ENCODE data around the gene LYST. TPM values are rescaled to one million over a fixed set of nuclear protein-coding genes. Genes with fewer than 3 reads are reported as not detected.

Gene LYST
- total and polyA plus RNA-seq, 10 of the 15 experiments (the other 5 are each of a cell fraction or from before 2014, with no cell fraction given), result 3.3 to 28.1 (median 5.6) TPM

DNA sequence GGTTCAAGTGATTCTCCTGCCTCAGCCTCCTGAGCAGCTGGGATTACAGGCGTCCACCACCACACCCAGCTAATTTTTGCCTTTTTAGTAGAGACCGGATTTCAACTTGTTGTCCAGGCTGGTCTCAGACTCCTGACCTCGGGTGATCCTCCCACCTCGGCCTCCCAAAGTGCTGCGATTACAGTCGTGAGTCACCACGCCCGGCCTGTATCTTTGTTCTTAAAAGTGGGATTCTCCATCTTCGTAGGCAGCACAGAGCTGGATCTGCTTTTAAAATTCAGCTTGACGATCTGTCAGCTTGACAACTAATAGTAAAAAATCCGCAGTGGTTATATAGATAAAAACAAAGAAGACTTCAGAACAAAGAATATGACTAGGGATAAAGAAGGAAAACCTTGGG lies 214.3 kb downstream of the LYST start:
- intact Hi-C loops (cut with micrococcal nuclease; ENCODE audit: unreplicated experiment), result no loop called here
- ChIA-PET RAD21 (ENCODE audit: unreplicated experiment) (no interaction called here), POLR2A (no interaction called here), CTCF (no interaction called here), SMC1A (ENCODE audit: uncharacterized antibody, unreplicated experiment) (interaction anchor here (1.5 kb wide), 1 partner anchor 320 kb away, joined by 3 read pairs; no protein-coding TSS in a partner anchor)
- Histone ChIP-seq H3K27me3 (replicated peaks in 1 of 2; ENCODE audit: control insufficient read depth in 2 of 2, insufficient read depth in 2 of 2, low read length in 1 of 2) (peaks cover under 1 to 17% of the 10 kb centered on the region in 2 experiments; a peak in 3 of 4 replicates), H2AFZ (ENCODE audit: control insufficient read depth, low read depth, low read length) (no peak overlapping the region), H3K9ac (ENCODE audit: control insufficient read depth, insufficient read depth, low read length) (no peak overlapping the region), H3K36me3 (ENCODE audit: control insufficient read depth in 2 of 2, insufficient read depth in 2 of 2, low read length in 1 of 2) (no peaks in the 10 kb centered on the region), H3K4me2 (ENCODE audit: control insufficient read depth, insufficient read depth) (no peak overlapping the region), H3K9me3 (replicated peaks; ENCODE audit: control insufficient read depth, insufficient read depth, low read length) (no peaks in the 10 kb centered on the region), H3K4me3 (no peak overlapping the region), H3K27ac (ENCODE audit: control insufficient read depth, insufficient read depth) (no peak overlapping the region), H4K20me1 (ENCODE audit: control insufficient read depth, insufficient read depth) (no peaks in the 10 kb centered on the region), H3K79me2 (ENCODE audit: control insufficient read depth, insufficient read depth, low read length) (no peaks in the 10 kb centered on the region), H3K4me1 (ENCODE audit: control insufficient read depth, insufficient read depth, low read length) (no peaks in the 10 kb centered on the region; the same call in 1 of the 2 replicates)
- ATAC-seq, result no peak
- no peak for FAIRE-seq
- 52% methylated on average over 10 of the region's 11 CpGs for WGBS (ENCODE audit: insufficient coverage, insufficient replicate concordance, low lambda C conversion rate, missing lambda C conversion rate)
- no peak for TF ChIP-seq SREBF2 (IDR thresholded peaks at IDR 0.05; ENCODE audit: low read length)
- TF ChIP-seq SP1 (IDR thresholded peaks at IDR 0.05; ENCODE audit: low read depth, low read length), result no peak
- TF ChIP-seq JUND (IDR thresholded peaks at IDR 0.05; ENCODE audit: low read depth, low read length), result no peak
- TF ChIP-seq ETV6 (conservative IDR thresholded peaks at IDR 0.05 in 1 of 2, IDR thresholded peaks at IDR 0.05 in 1 of 2; ENCODE audit: borderline replicate concordance in 1 of 2, low read depth in 1 of 2), result no peak
- TF ChIP-seq RCOR1 (conservative IDR thresholded peaks at IDR 0.05; ENCODE audit: low read depth, low read length), result no peak
- TF ChIP-seq, protein P1, sequence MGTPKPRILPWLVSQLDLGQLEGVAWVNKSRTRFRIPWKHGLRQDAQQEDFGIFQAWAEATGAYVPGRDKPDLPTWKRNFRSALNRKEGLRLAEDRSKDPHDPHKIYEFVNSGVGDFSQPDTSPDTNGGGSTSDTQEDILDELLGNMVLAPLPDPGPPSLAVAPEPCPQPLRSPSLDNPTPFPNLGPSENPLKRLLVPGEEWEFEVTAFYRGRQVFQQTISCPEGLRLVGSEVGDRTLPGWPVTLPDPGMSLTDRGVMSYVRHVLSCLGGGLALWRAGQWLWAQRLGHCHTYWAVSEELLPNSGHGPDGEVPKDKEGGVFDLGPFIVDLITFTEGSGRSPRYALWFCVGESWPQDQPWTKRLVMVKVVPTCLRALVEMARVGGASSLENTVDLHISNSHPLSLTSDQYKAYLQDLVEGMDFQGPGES (IDR thresholded peaks at IDR 0.05), result no peak
- in situ Hi-C loops (cut with MboI), result no loop called here
- DNase-seq (ENCODE audit: low read depth, low spot score), result no peak
- no TSS peak for BruUV-seq (replicated peaks)
